IMR-90 (cell line): ENCODE measurements around the gene RHOG. TPM values are rescaled to one million over a fixed set of nuclear protein-coding genes. Genes with fewer than 3 reads are reported as not detected.
A peak's percentile ranks its signal among the peaks of the same experiment; 100 is the strongest.

Experiments
- ATAC-seq: fragments of 200-7000 bp; cut with Tn5 transposase; 2 replicates; pipeline ENCODE4 v1.9.1; 2020; ENCODE audit warnings: low read depth, mild to moderate bottlenecking, moderate library complexity
- BruUV-seq: library from RNA; stranded (reverse); fragments of 400-500 nt; replicated peaks from 2 replicates; lab custom pipeline; 2021; lab: Mats Ljungman, UMichigan
- CTCF ChIA-PET: fragments of 300-600 bp; formaldehyde crosslinking; extraction: SDS; loops from one replicate; lab custom pipeline; 2021; ENCODE audit warnings: antibody characterized with exemption; lab: Yijun Ruan, JAX
- POLR2A ChIA-PET: fragments of 300-600 bp; sonication (Branson Sonifier 250); formaldehyde crosslinking; loops from one replicate; lab custom pipeline; 2022; ENCODE audit warnings: antibody characterized with exemption; ENCODE audit not compliant: unreplicated experiment; lab: Charles Lee
- DNase-seq: peaks from one replicate; pipeline ENCODE4 v3.0.0; 2013
- H2AFZ ChIP-seq: replicated peaks from 2 replicates; pipeline ENCODE3; 2013; ENCODE audit warnings: low read length, mild to moderate bottlenecking; ENCODE audit not compliant: poor library complexity
- H2AK5ac ChIP-seq: 2 replicates; pipeline ENCODE4 v1.6.1; 2013; ENCODE audit warnings: low read depth, low read length, inconsistent platforms
- H2AK9ac ChIP-seq: replicated peaks from 2 replicates; pipeline ENCODE3; 2013; ENCODE audit warnings: mild to moderate bottlenecking, low read depth, low read length, moderate library complexity; ENCODE audit not compliant: poor library complexity
- H2BK120ac ChIP-seq: 2 replicates; pipeline ENCODE4 v1.6.1; 2013; ENCODE audit warnings: low read depth, low read length, inconsistent platforms
- H2BK15ac ChIP-seq: 3 replicates; pipeline ENCODE4 v1.6.1; 2013; ENCODE audit warnings: low read depth, low read length, inconsistent platforms
- H2BK20ac ChIP-seq: 2 replicates; pipeline ENCODE4 v1.6.1; 2013; ENCODE audit warnings: low read depth, mild to moderate bottlenecking, inconsistent platforms, low read length, moderate library complexity
- H2BK5ac ChIP-seq: 2 replicates; pipeline ENCODE4 v1.6.1; 2013; ENCODE audit warnings: mild to moderate bottlenecking, low read depth, low read length, inconsistent platforms; ENCODE audit not compliant: poor library complexity, severe bottlenecking
- H3K14ac ChIP-seq: replicated peaks from 2 replicates; pipeline ENCODE4 v1.6.1; 2013; ENCODE audit warnings: low read depth, low read length, inconsistent platforms
- H3K18ac ChIP-seq: 2 replicates; pipeline ENCODE4 v1.6.1; 2013; ENCODE audit warnings: low read depth, low read length, control low read depth
- H3K23ac ChIP-seq: 2 replicates; pipeline ENCODE4 v1.6.1; 2013; ENCODE audit warnings: low read depth, low read length, inconsistent platforms
- H3K27ac ChIP-seq: 2 replicates; pipeline ENCODE4 v1.5.1; 2013; ENCODE audit warnings: mild to moderate bottlenecking, control low read depth, low read length; ENCODE audit not compliant: insufficient read depth
- H3K27me3 ChIP-seq: 2 replicates; pipeline ENCODE4 v1.6.1; 2013; ENCODE audit warnings: low read length; ENCODE audit not compliant: control insufficient read depth, insufficient read depth
- H3K36me3 ChIP-seq: 2 replicates; pipeline ENCODE4 v1.6.1; 2013; ENCODE audit warnings: low read length, mixed read lengths; ENCODE audit not compliant: control insufficient read depth, insufficient read depth
- H3K4ac ChIP-seq: 2 replicates; pipeline ENCODE4 v1.6.1; 2013; ENCODE audit warnings: low read depth, low read length, inconsistent platforms
- H3K4me1 ChIP-seq: 2 replicates; pipeline ENCODE4 v1.6.1; 2013; ENCODE audit warnings: low read length, mixed read lengths; ENCODE audit not compliant: control insufficient read depth, insufficient read depth
- H3K4me2 ChIP-seq: 2 replicates; pipeline ENCODE4 v1.6.1; 2013; ENCODE audit warnings: low read depth, mild to moderate bottlenecking, control low read depth, low read length, moderate library complexity
- H3K4me3 ChIP-seq: 2 replicates; pipeline ENCODE4 v1.5.1; 2013; ENCODE audit warnings: low read depth, mild to moderate bottlenecking, control low read depth, low read length, moderate library complexity; ENCODE audit not compliant: insufficient read depth
- H3K56ac ChIP-seq: 2 replicates; pipeline ENCODE4 v1.6.1; 2013; ENCODE audit warnings: low read length, inconsistent platforms; ENCODE audit not compliant: insufficient read depth; ENCODE audit errors: extremely low read depth
- H3K79me1 ChIP-seq, 2 experiments: 2 replicates each; pipeline ENCODE4 v1.6.1; 2013; ENCODE audit warnings: low read length in 2 of 2, inconsistent platforms in 1 of 2, low read depth in 1 of 2
- H3K9ac ChIP-seq: 2 replicates; pipeline ENCODE4 v1.6.1; 2013; ENCODE audit warnings: low read depth, low read length, control low read depth
- H3K9me1 ChIP-seq: 2 replicates; pipeline ENCODE4 v1.6.1; 2013; ENCODE audit warnings: low read length, inconsistent platforms; ENCODE audit not compliant: insufficient read depth
- H3K9me3 ChIP-seq: 2 replicates; pipeline ENCODE4 v1.6.1; 2013; ENCODE audit warnings: low read length; ENCODE audit not compliant: control insufficient read depth, insufficient read depth
- H4K20me1 ChIP-seq: 2 replicates; pipeline ENCODE4 v1.6.1; 2013; ENCODE audit warnings: low read length, inconsistent platforms; ENCODE audit not compliant: insufficient read depth
- H4K5ac ChIP-seq: 2 replicates; pipeline ENCODE4 v1.6.1; 2013; ENCODE audit warnings: mild to moderate bottlenecking, low read depth, low read length, control low read depth
- H4K8ac ChIP-seq, 2 experiments: 2 replicates each; pipeline ENCODE4 v1.6.1; 2013; ENCODE audit warnings: low read depth in 2 of 2, low read length in 2 of 2, control low read depth in 1 of 2, inconsistent platforms in 1 of 2
- H4K91ac ChIP-seq: 2 replicates; pipeline ENCODE4 v1.6.1; 2013; ENCODE audit warnings: low read depth, low read length, inconsistent platforms; ENCODE audit not compliant: insufficient read depth
- BHLHE40 ChIP-seq: fragments of 150-350 bp; IDR thresholded peaks from 2 replicates; pipeline ENCODE4 v1.6.1; 2016; ENCODE audit warnings: mild to moderate bottlenecking, low read depth, low read length
- CEBPB ChIP-seq: IDR thresholded peaks from 2 replicates; pipeline ENCODE4 v1.6.1; 2012; ENCODE audit warnings: low read depth, low read length, improper control_type of control experiment
- CHD1 ChIP-seq: IDR thresholded peaks from 2 replicates; pipeline ENCODE4 v1.6.1; 2012; ENCODE audit warnings: low read depth, low read length, improper control_type of control experiment
- CTCF ChIP-seq: conservative IDR thresholded peaks from 2 replicates; pipeline ENCODE4 v1.5.1; 2012; ENCODE audit warnings: mild to moderate bottlenecking, low read depth, low read length, improper control_type of control experiment
- ELK1 ChIP-seq: fragments of 150-350 bp; IDR thresholded peaks from 2 replicates; pipeline ENCODE4 v1.6.1; 2016; ENCODE audit warnings: low read depth, mild to moderate bottlenecking, low read length, moderate library complexity, borderline replicate concordance
- FOS ChIP-seq: fragments of 150-350 bp; IDR thresholded peaks from 2 replicates; pipeline ENCODE4 v1.6.1; 2016; ENCODE audit warnings: low read depth, low read length
- MAFK ChIP-seq: IDR thresholded peaks from 2 replicates; pipeline ENCODE4 v1.6.1; 2012; ENCODE audit warnings: low read depth, low read length, improper control_type of control experiment
- MAZ ChIP-seq: IDR thresholded peaks from 2 replicates; pipeline ENCODE4 v1.6.1; 2012; ENCODE audit warnings: low read depth, mild to moderate bottlenecking, low read length, improper control_type of control experiment, moderate library complexity, borderline replicate concordance
- MXI1 ChIP-seq: IDR thresholded peaks from 2 replicates; pipeline ENCODE4 v1.6.1; 2012; ENCODE audit warnings: low read depth, mild to moderate bottlenecking, low read length, moderate library complexity, borderline replicate concordance
- NFE2L2 ChIP-seq: fragments of 150-350 bp; IDR thresholded peaks from 2 replicates; pipeline ENCODE4 v1.6.1; 2016; ENCODE audit warnings: low read depth, mild to moderate bottlenecking, low read length
- POLR2A ChIP-seq: IDR thresholded peaks from 2 replicates; pipeline ENCODE4 v1.6.1; 2012; ENCODE audit warnings: mild to moderate bottlenecking, low read depth, low read length
- RAD21 ChIP-seq: IDR thresholded peaks from 2 replicates; pipeline ENCODE4 v1.6.1; 2012; ENCODE audit warnings: low read length, improper control_type of control experiment
- RCOR1 ChIP-seq: IDR thresholded peaks from 2 replicates; pipeline ENCODE4 v1.6.1; 2012; ENCODE audit warnings: mild to moderate bottlenecking, low read length, improper control_type of control experiment; ENCODE audit not compliant: insufficient replicate concordance
- RFX5 ChIP-seq: IDR thresholded peaks from 2 replicates; pipeline ENCODE4 v1.8.0; 2012; ENCODE audit warnings: low read depth, mild to moderate bottlenecking, low read length, moderate library complexity
- SMC3 ChIP-seq: fragments of 150-350 bp; IDR thresholded peaks from 2 replicates; pipeline ENCODE4 v1.6.1; 2016; ENCODE audit warnings: low read depth, mild to moderate bottlenecking, antibody characterized with exemption, low read length, moderate library complexity
- USF2 ChIP-seq: fragments of 150-350 bp; IDR thresholded peaks from 2 replicates; pipeline ENCODE4 v1.6.1; 2017; ENCODE audit warnings: mild to moderate bottlenecking, antibody characterized with exemption, low read length, low read depth
- WGBS, 2 experiments: methylation state at CpG; one replicate each; pipeline versions ENCODE4 v1.1.5 to v1.1.7; 2013; ENCODE audit warnings: missing lambda C conversion rate in 2 of 2; ENCODE audit not compliant: insufficient read length in 1 of 2; ENCODE audit errors: extremely low coverage in 2 of 2; 5-methylcytosine and 5-hydroxymethylcytosine counted together
- dilution Hi-C: fragments of 300-500 bp; cut with HindIII; formaldehyde crosslinking; loops from one replicate; pipeline ENCODE4 v1.14.3; 2018; ENCODE audit warnings: low sequenced_read_pairs; ENCODE audit not compliant: unreplicated experiment
- in situ Hi-C: fragments of 300-500 bp; cut with MboI; formaldehyde crosslinking; loops from 3 replicates; pipeline ENCODE4 v1.14.3; 2019; ENCODE audit warnings: low sequenced_read_pairs, inconsistent platforms, mixed read lengths
- intact Hi-C: fragments of 100-400 bp; cut with micrococcal nuclease; formaldehyde crosslinking; loops from 2 replicates; pipeline ENCODE4 v1.10.0; 2022
- polyA plus RNA-seq, 3 experiments: library from polyadenylated mRNA; depleted of rRNA; stranded (reverse); fragments of >200 nt; gene quantifications; 2 replicates each; pipeline ENCODE4 v1.2.3, GENCODE V29; 2012; ENCODE audit warnings: low replicate concordance in 1 of 3
- total RNA-seq: library from RNA; depleted of rRNA; stranded (reverse); fragments of >200 nt; gene quantifications from 2 replicates; pipeline ENCODE4 v1.2.3, GENCODE V29; 2012

The RHOG gene
- total and polyA plus RNA-seq, 2 of the 4 experiments (the other 2 are of a cell fraction): 16.3 to 114 TPM

GRCh38 chr11:3880724-3881123 is 40.0 kb upstream of the RHOG start:
- Histone ChIP-seq H3K18ac (no peak overlapping the region), H4K5ac (no peak overlapping the region), H2AFZ (peak overlapping the region; percentile 26), H3K4me3 (no peak overlapping the region), H3K4me2 (no peak overlapping the region), H3K9me1 (peaks cover 3% of the 10 kb centered on the region; the same call in 1 of the 2 replicates), H3K9ac (no peak overlapping the region), H3K79me1 (peaks cover 27 to 38% of the 10 kb centered on the region in 2 experiments), H4K91ac (no peak overlapping the region), H2AK5ac (no peak overlapping the region), H3K27me3 (no peaks in the 10 kb centered on the region), H2BK120ac (no peak overlapping the region), H2BK5ac (no peak overlapping the region), H3K4me1 (peaks cover 7% of the 10 kb centered on the region; the same call in 1 of the 2 replicates), H2AK9ac (no peak overlapping the region), H3K27ac (no peak overlapping the region), H3K14ac (peak overlapping the region; percentile 33; the same call in 1 of the 2 replicates), H3K9me3 (no peaks in the 10 kb centered on the region), H2BK20ac (no peak overlapping the region), H2BK15ac (no peak overlapping the region), H3K4ac (no peak overlapping the region), H4K20me1 (peaks cover 10% of the 10 kb centered on the region; the same call in 1 of the 2 replicates), H3K56ac (no peak overlapping the region), H3K23ac (no peak overlapping the region), H4K8ac (peak overlapping the region in 1 of 2 experiments; percentile 41; a peak in 1 of 4 replicates), H3K36me3 (no peaks in the 10 kb centered on the region)
- TF ChIP-seq CHD1 (no peak), MXI1 (no peak), SMC3 (no peak), POLR2A (no peak), USF2 (no peak), RCOR1 (no peak), ELK1 (no peak), CTCF (no peak), BHLHE40 (no peak), MAFK (no peak), RFX5 (no peak), MAZ (no peak), FOS (no peak), NFE2L2 (no peak), RAD21 (no peak), CEBPB (no peak)
- in situ Hi-C loops: no loop called here
- no TSS peak for BruUV-seq
- dilution Hi-C loops: no loop called here
- intact Hi-C loops: no loop called here
- peak; percentile 42 for ATAC-seq
- no CpG with 5 or more reads among the region's 3 CpGs for WGBS, 2 experiments
- POLR2A ChIA-PET: no interaction called here
- CTCF ChIA-PET: interaction anchor here (1.1 kb wide), 1 partner anchor 38 kb away, joined by 3 read pairs; no protein-coding TSS in a partner anchor
- DNase-seq: peak; percentile 58
